Amniotic stem cell (primary cell): Measurements from ENCODE around the gene MIGA2.
A peak's percentile ranks its signal among the peaks of the same experiment; 100 is the strongest.
"Not testable (repeated sequence)": the region's sequence is repeated elsewhere in the genome, so short reads cannot be mapped to it uniquely, and the experiment has no call there.

Experiments
- DNase-seq: peaks from one replicate; lab custom pipeline; 2025; lab: John Stamatoyannopoulos, UW

MIGA2 gene

DNA sequence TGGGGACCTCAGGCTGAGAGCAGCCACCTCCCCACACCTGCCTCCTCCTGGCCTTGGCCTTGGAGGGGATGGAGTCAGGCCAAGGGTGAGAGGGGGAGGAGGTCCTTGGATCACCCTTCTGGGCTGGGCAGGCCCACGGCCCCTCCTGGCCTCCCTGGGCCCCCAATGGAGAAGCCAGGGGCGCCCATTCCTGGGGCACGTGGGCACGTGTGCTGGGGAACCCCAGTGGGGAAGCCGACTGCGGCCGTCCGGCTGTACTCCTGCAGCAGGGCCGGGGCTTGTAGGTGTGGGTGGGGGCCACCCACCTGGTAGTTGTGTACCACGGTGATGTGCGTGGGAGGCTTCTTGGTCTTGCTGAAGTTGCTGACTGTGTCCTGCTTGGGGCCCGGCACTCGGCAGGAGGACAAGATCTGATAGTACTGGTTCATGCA, 65.7 kb downstream of the MIGA2 start:
- no peak for DNase-seq

GRCh38 chr9:129102791-129103594, 66.6 kb downstream of the MIGA2 start:
- DNase-seq: peak; percentile 20

- DNase-seq: no peak
These were observed 67.2 kb downstream of the MIGA2 start for GRCh38 chr9:129103595-129103965.

DNA sequence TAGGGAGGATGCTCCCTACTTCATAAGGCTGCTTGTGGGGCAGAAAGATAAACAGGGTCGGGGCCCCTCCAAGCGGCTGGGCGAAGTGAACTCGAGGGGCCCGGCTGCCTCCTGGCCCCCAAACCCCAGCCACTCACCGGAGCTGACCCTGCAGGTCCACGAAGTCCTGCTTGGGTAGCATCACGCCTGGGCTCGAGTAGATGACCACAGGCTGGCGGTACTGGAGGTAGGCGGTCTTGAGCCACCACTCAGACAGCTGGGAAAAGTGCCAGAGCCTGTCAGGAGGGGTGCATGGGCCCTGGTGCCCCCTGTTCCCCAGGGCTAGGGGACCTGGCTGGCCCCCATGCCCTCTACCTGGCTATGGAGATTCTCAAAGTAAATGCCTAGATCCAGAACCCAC, 67.6 kb downstream of the MIGA2 start:
- no peak for DNase-seq

GRCh38 chr9:129105857-129106694, 69.7 kb downstream of the MIGA2 start:
- DNase-seq: no peak

GRCh38 chr9:129107651-129108050, 71.2 kb downstream of the MIGA2 start:
- no peak for DNase-seq

GRCh38 chr9:129108083-129108804, 71.8 kb downstream of the MIGA2 start:
- DNase-seq: no peak

DNA sequence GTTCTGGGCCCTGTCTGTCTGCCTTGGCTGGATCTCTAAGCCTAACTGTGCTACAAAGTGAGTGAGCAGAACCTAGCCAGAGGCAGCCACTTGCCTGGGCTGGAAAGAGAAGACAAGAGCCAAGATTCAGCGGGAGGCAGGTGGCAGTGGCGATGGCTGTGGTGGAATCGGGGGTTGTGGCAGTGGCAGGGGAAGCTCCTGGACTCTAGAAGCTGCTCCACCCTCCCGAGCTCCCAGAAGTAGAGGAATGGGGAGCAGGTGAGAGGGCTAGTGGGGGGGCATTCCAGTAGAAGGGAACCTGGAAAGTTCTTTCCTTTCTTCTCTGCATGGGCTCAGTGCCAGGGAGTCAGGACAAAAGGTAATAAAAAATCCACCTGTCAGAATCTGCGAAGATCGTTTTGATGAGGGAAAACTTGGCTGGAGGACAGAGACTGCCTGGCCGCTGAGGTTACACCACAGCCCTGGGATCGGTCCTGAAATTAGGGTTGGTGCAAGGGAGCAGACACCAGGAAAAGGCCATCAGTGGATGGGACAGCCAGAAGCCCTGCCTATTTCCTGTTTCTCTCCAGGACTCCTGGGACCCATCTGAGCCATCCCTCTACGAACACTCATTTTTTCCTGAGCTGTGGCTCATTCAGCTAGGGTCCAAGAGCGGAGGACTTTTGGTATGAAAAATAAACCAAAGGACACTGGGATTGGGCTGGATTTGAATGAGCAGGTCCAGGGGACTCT, 72.5 kb downstream of the MIGA2 start:
- no peak for DNase-seq

- DNase-seq: no peak
These were observed 73.1 kb downstream of the MIGA2 start for GRCh38 chr9:129109537-129109903.

GRCh38 chr9:129109952-129110739, 73.7 kb downstream of the MIGA2 start:
- peak; percentile 12 for DNase-seq

DNA sequence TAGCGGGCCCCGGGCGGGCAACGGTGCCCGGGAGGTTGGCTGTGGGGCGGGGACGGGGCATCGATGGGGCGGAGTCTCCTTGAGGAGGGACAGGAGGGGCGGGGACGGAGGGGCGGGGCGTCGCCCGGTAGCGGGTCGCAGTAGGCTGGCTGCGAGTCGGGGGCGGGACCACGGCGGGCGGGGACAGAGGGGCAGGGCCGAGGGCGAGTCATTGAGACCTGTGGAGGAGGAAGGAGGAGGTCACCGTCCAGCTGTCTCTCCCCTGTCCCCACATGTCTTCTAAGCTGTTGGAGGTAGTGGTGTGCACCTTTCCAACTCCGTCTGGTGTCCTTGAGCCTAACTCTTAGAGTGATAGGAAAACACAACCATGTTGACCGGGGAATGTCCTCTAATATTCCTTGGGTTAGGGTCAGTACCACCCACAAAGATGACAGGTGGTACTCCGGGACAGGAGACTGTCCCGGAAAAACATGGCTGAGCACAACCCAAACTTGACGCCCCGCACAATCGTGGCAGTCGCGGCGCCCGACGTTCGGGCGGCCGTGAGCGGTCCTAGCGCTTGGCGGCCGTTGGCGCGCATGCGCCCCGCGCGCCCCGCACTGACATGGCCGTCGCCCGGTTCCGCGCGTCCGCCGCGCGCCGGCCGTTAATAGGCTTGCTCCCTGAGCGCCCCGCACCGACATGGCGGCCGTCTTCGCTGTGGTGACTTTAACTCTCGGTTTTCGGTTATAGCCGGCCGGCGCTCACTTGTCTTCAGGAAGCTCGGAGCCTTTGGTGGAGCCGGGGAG, 74.5 kb downstream of the MIGA2 start, which contains the start of the genes CRAT and PTPA:
Gene CRAT (minus strand): TSS at position 54 of the 788 bp plus-strand sequence. CDS start 284 bp downstream, outside the sequence.
Gene PTPA (plus strand): TSS at position 676 of the 788 bp plus-strand sequence. CDS start 186 bp downstream, outside the sequence.
- peak; percentile 76 for DNase-seq

DNA sequence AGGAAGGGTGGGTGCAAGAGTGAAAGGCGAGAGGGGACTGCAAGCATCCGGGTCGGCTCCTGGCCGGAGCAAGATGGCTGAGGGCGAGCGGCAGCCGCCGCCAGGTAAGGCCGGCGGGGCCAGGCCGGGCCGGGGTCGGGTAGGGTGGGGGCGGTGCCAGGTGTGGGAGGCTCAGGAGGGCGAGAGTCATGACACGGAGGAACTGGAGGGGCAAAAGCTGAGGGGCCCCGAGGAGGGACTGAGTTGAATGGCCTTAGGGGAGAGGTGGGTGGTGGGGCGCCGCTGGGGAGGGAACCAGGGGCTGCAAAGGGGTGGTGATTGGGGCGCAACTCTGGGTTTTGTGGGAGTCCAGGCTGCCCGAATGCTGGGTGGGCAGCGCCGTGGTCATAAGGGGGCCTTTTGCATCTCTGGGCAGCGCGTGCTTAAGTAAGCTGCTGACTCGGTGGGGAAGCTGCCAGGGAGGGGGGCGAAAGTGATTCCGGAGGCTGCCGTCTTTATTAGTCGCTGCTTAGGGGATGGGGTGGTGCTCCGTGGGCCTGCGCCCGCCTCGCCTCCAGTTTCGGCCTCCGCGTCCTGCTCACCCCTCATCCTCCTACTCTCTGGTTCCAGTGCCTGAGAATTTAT, 75.2 kb downstream of the MIGA2 start:
- DNase-seq: peak; percentile 6

GRCh38 chr9:129112526-129112925, 76.1 kb downstream of the MIGA2 start:
- DNase-seq: not testable (repeated sequence)

GRCh38 chr9:129113645-129114304, 77.3 kb downstream of the MIGA2 start:
- no peak for DNase-seq

- no peak for DNase-seq
These were observed 82.4 kb downstream of the MIGA2 start for GRCh38 chr9:129118799-129119198.

- no peak for DNase-seq
These were observed 85.1 kb downstream of the MIGA2 start for GRCh38 chr9:129121483-129121882.
